Activated CD8-positive, alpha-beta T cell treated with anti-CD3 and anti-CD28 coated beads, Interleukin-2, amount 10 ng/mL, durations not matched to agents 7 days and 5 days (primary cell): ENCODE results near the gene CFAP61. TPM values are rescaled to one million over a fixed set of nuclear protein-coding genes. Genes with fewer than 3 reads are reported as not detected.
"Not testable (repeated sequence)": the region's sequence is repeated elsewhere in the genome, so short reads cannot be mapped to it uniquely, and the experiment has no call there.

Experiments used
- ATAC-seq: fragments of 150-1000 bp; cut with Tn5 transposase; one replicate; pipeline ENCODE4 v1.10.0; 2021; ENCODE audit warnings: moderate library complexity
- CTCF ChIA-PET: fragments of 350-600 bp; sonication (Branson Sonifier 250); formaldehyde crosslinking; loops from one replicate; lab custom pipeline; 2021; ENCODE audit warnings: antibody characterized with exemption; lab: Charles Lee
- POLR2A ChIA-PET: fragments of 350-600 bp; sonication (Branson Sonifier 250); formaldehyde crosslinking; loops from one replicate; lab custom pipeline; 2021; ENCODE audit warnings: antibody characterized with exemption; lab: Charles Lee
- DNase-seq: peaks from one replicate; pipeline ENCODE4 v3.0.0-alpha.2; 2020
- H3K27ac Mint-ChIP-seq: one replicate; pipeline ENCODE4 v1.8.0; 2021; ENCODE audit warnings: mild to moderate bottlenecking, mixed read lengths
- H3K27me3 Mint-ChIP-seq: one replicate; pipeline ENCODE4 v1.8.0; 2021; ENCODE audit warnings: low read depth, mixed read lengths
- H3K36me3 Mint-ChIP-seq: one replicate; pipeline ENCODE4 v1.8.0; 2021; ENCODE audit warnings: low read depth, mixed read lengths
- H3K4me1 Mint-ChIP-seq: one replicate; pipeline ENCODE4 v1.8.0; 2021; ENCODE audit warnings: low read depth, mixed read lengths
- H3K4me3 Mint-ChIP-seq: one replicate; pipeline ENCODE4 v1.8.0; 2021; ENCODE audit warnings: mild to moderate bottlenecking, mixed read lengths
- H3K9me3 Mint-ChIP-seq: one replicate; pipeline ENCODE4 v1.8.0; 2022; ENCODE audit warnings: mixed read lengths; ENCODE audit not compliant: insufficient read depth
- total RNA-seq, 2 experiments: library from RNA; stranded (reverse); gene quantifications; one replicate each; pipeline ENCODE4 v1.2.3, GENCODE V29; 2021

Gene CFAP61
- total RNA-seq, 2 experiments from 2014 or later: not detected

- H3K4me1 Mint-ChIP-seq: no peaks in the 10 kb centered on the region
- H3K9me3 Mint-ChIP-seq: peaks cover 3% of the 10 kb centered on the region
- CTCF ChIA-PET: no interaction called here
- ATAC-seq (no peak), DNase-seq (no peak)
- H3K4me3 Mint-ChIP-seq: no peak overlapping the region
- peaks cover 16% of the 10 kb centered on the region for H3K27me3 Mint-ChIP-seq
- no peaks in the 10 kb centered on the region for H3K36me3 Mint-ChIP-seq
- no peak overlapping the region for H3K27ac Mint-ChIP-seq
- POLR2A ChIA-PET: no interaction called here
These were observed 301.2 kb downstream of the CFAP61 start for GRCh38 chr20:20353576-20353975.

GRCh38 chr20:20355503-20355902, 303.2 kb downstream of the CFAP61 start:
- H3K4me1 Mint-ChIP-seq, POLR2A ChIA-PET, H3K4me3 Mint-ChIP-seq, H3K9me3 Mint-ChIP-seq, H3K27ac Mint-ChIP-seq, DNase-seq, CTCF ChIA-PET, H3K36me3 Mint-ChIP-seq, ATAC-seq: not testable (repeated sequence)
- peaks cover 19% of the 10 kb centered on the region for H3K27me3 Mint-ChIP-seq

- DNase-seq: no peak
- ATAC-seq: no peak
- no peaks in the 10 kb centered on the region for H3K36me3 Mint-ChIP-seq
- CTCF ChIA-PET: interaction anchor here (1.4 kb wide), 1 partner anchor 1171 kb away, joined by 3 read pairs; no protein-coding TSS in a partner anchor
- no peak overlapping the region for H3K27ac Mint-ChIP-seq
- H3K4me1 Mint-ChIP-seq: peaks cover 10% of the 10 kb centered on the region
- POLR2A ChIA-PET: no interaction called here
- peaks cover 3% of the 10 kb centered on the region for H3K9me3 Mint-ChIP-seq
- H3K27me3 Mint-ChIP-seq: peaks cover 40% of the 10 kb centered on the region
- no peak overlapping the region for H3K4me3 Mint-ChIP-seq
These were observed 306.5 kb downstream of the CFAP61 start for GRCh38 chr20:20358801-20359200.

GRCh38 chr20:20359628-20360027, 307.3 kb downstream of the CFAP61 start:
- POLR2A ChIA-PET: no interaction called here
- no peaks in the 10 kb centered on the region for H3K9me3 Mint-ChIP-seq
- H3K27me3 Mint-ChIP-seq: peaks cover 45% of the 10 kb centered on the region
- H3K36me3 Mint-ChIP-seq: no peaks in the 10 kb centered on the region
- H3K4me3 Mint-ChIP-seq: no peak overlapping the region
- DNase-seq (no peak), ATAC-seq (no peak)
- CTCF ChIA-PET: interaction anchor here (1.4 kb wide), 1 partner anchor 1170 kb away, joined by 3 read pairs; no protein-coding TSS in a partner anchor
- H3K27ac Mint-ChIP-seq: no peak overlapping the region
- H3K4me1 Mint-ChIP-seq: peaks cover 12% of the 10 kb centered on the region

- peak; percentile 46 for DNase-seq
- ChIA-PET CTCF (interaction anchor here (1.4 kb wide), 1 partner anchor 1169 kb away, joined by 3 read pairs; no protein-coding TSS in a partner anchor), POLR2A (no interaction called here)
- Mint-ChIP-seq H3K36me3 (no peaks in the 10 kb centered on the region), H3K27me3 (peaks cover 52% of the 10 kb centered on the region), H3K27ac (no peak overlapping the region), H3K9me3 (no peaks in the 10 kb centered on the region), H3K4me3 (no peak overlapping the region), H3K4me1 (peaks cover 15% of the 10 kb centered on the region)
- ATAC-seq: peak; percentile 57
These were observed 308.1 kb downstream of the CFAP61 start for GRCh38 chr20:20360464-20360863.

GRCh38 chr20:20362774-20363433, 310.6 kb downstream of the CFAP61 start:
- no peaks in the 10 kb centered on the region for H3K9me3 Mint-ChIP-seq
- ChIA-PET POLR2A (no interaction called here), CTCF (no interaction called here)
- ATAC-seq (no peak), DNase-seq (no peak)
- H3K27ac Mint-ChIP-seq: no peak overlapping the region
- H3K36me3 Mint-ChIP-seq: no peaks in the 10 kb centered on the region
- H3K4me1 Mint-ChIP-seq: peaks cover 17% of the 10 kb centered on the region
- H3K27me3 Mint-ChIP-seq: peaks cover 69% of the 10 kb centered on the region
- no peak overlapping the region for H3K4me3 Mint-ChIP-seq

GRCh38 chr20:20363434-20363798, 311.1 kb downstream of the CFAP61 start:
- no peak overlapping the region for H3K4me3 Mint-ChIP-seq
- H3K27ac Mint-ChIP-seq: no peak overlapping the region
- DNase-seq (no peak), ATAC-seq (no peak)
- no peaks in the 10 kb centered on the region for H3K36me3 Mint-ChIP-seq
- peaks cover 69% of the 10 kb centered on the region for H3K27me3 Mint-ChIP-seq
- H3K9me3 Mint-ChIP-seq: no peaks in the 10 kb centered on the region
- H3K4me1 Mint-ChIP-seq: peaks cover 17% of the 10 kb centered on the region
- ChIA-PET CTCF (no interaction called here), POLR2A (no interaction called here)

GRCh38 chr20:20363799-20364592, 311.7 kb downstream of the CFAP61 start:
- ATAC-seq (no peak), DNase-seq (no peak)
- no peak overlapping the region for H3K27ac Mint-ChIP-seq
- POLR2A ChIA-PET: no interaction called here
- H3K27me3 Mint-ChIP-seq: peaks cover 69% of the 10 kb centered on the region
- H3K36me3 Mint-ChIP-seq: no peaks in the 10 kb centered on the region
- no peaks in the 10 kb centered on the region for H3K9me3 Mint-ChIP-seq
- peaks cover 17% of the 10 kb centered on the region for H3K4me1 Mint-ChIP-seq
- no peak overlapping the region for H3K4me3 Mint-ChIP-seq
- CTCF ChIA-PET: no interaction called here

GRCh38 chr20:20364593-20365479, 312.5 kb downstream of the CFAP61 start:
- POLR2A ChIA-PET: no interaction called here
- no peak overlapping the region for H3K4me3 Mint-ChIP-seq
- CTCF ChIA-PET: no interaction called here

GRCh38 chr20:20365480-20366161, 313.3 kb downstream of the CFAP61 start:
- Mint-ChIP-seq H3K4me3 (no peak overlapping the region), H3K36me3 (peaks cover 3% of the 10 kb centered on the region), H3K27ac (no peak overlapping the region), H3K4me1 (peaks cover 15% of the 10 kb centered on the region), H3K9me3 (no peaks in the 10 kb centered on the region), H3K27me3 (peaks cover 72% of the 10 kb centered on the region)
- ChIA-PET CTCF (no interaction called here), POLR2A (no interaction called here)
- DNase-seq: no peak
- no peak for ATAC-seq

More at GRCh38 chr20:20364593-20365479, 312.5 kb downstream of the CFAP61 start:
- Mint-ChIP-seq H3K9me3 (no peaks in the 10 kb centered on the region), H3K27ac (no peak overlapping the region), H3K27me3 (peaks cover 70% of the 10 kb centered on the region), H3K4me1 (peaks cover 18% of the 10 kb centered on the region), H3K36me3 (peaks cover under 1% of the 10 kb centered on the region)
- DNase-seq (no peak), ATAC-seq (no peak)

- ChIA-PET CTCF (no interaction called here), POLR2A (no interaction called here)
- no peak for DNase-seq
- Mint-ChIP-seq H3K4me3 (no peak overlapping the region), H3K4me1 (peaks cover 13% of the 10 kb centered on the region), H3K36me3 (peaks cover 3% of the 10 kb centered on the region), H3K27me3 (peaks cover 70% of the 10 kb centered on the region), H3K9me3 (no peaks in the 10 kb centered on the region), H3K27ac (no peak overlapping the region)
- no peak for ATAC-seq
These were observed 314.2 kb downstream of the CFAP61 start for GRCh38 chr20:20366551-20366875.
